Retinal pigment epithelial cell (primary cell): Measurements from ENCODE around the gene TICRR.

Experiments used
- DNase-seq: peaks from one replicate; pipeline ENCODE4 v3.0.0-alpha.2; 2010; ENCODE audit warnings: low read depth
- H3K4me3 ChIP-seq: 2 replicates; pipeline ENCODE4 v1.5.1; 2011; ENCODE audit warnings: mild to moderate bottlenecking, low read length, control low read depth, moderate library complexity
- CTCF ChIP-seq: conservative IDR thresholded peaks from 2 replicates; pipeline ENCODE4 v1.5.1; 2011; ENCODE audit warnings: low read depth, low read length, control low read depth, inconsistent platforms

TICRR gene

GRCh38 chr15:89666858-89667705 is 91.8 kb downstream of the TICRR start:
- TF ChIP-seq CTCF: no peak
- no peak overlapping the region for H3K4me3 ChIP-seq

GRCh38 chr15:89667706-89667960 is 92.4 kb downstream of the TICRR start:
- TF ChIP-seq CTCF: no peak
- DNase-seq: no peak
- no peak overlapping the region for H3K4me3 ChIP-seq

More at GRCh38 chr15:89666858-89667705, 91.8 kb downstream of the TICRR start:
- no peak for DNase-seq

- no peak for TF ChIP-seq CTCF
- no peak overlapping the region for H3K4me3 ChIP-seq
Measured at GRCh38 chr15:89668171-89668570, 92.9 kb downstream of the TICRR start.

GRCh38 chr15:89669309-89669865 is 94.1 kb downstream of the TICRR start:
- H3K4me3 ChIP-seq: no peak overlapping the region
- DNase-seq: no peak
- TF ChIP-seq CTCF: no peak

More at GRCh38 chr15:89668171-89668570, 92.9 kb downstream of the TICRR start:
- no peak for DNase-seq

- DNase-seq: no peak
- no peak for TF ChIP-seq CTCF
- no peak overlapping the region for H3K4me3 ChIP-seq
Measured at GRCh38 chr15:89669941-89670340, 94.7 kb downstream of the TICRR start.

GRCh38 chr15:89670971-89671560 is 95.8 kb downstream of the TICRR start:
- TF ChIP-seq CTCF: no peak
- no peak overlapping the region for H3K4me3 ChIP-seq
- DNase-seq: no peak

GRCh38 chr15:89671687-89672086 is 96.4 kb downstream of the TICRR start:
- no peak for DNase-seq
- no peak for TF ChIP-seq CTCF
- no peak overlapping the region for H3K4me3 ChIP-seq
